HG03175 (cell line): Measurements from ENCODE around the gene ATP2B1.
A peak's percentile ranks its signal among the peaks of the same experiment; 100 is the strongest.
"Not testable (repeated sequence)": the region's sequence is repeated elsewhere in the genome, so short reads cannot be mapped to it uniquely, and the experiment has no call there.

Source experiments
- ATAC-seq: cut with Tn5 transposase; IDR thresholded peaks from one replicate; pipeline ENCODE4 v1.9.1; 2021; ENCODE audit warnings: mild to moderate bottlenecking, moderate library complexity; ENCODE audit not compliant: unreplicated experiment

Gene ATP2B1

GRCh38 chr12:89717759-89718523, 9.3 kb upstream of the ATP2B1 start:
- ATAC-seq = no peak

DNA sequence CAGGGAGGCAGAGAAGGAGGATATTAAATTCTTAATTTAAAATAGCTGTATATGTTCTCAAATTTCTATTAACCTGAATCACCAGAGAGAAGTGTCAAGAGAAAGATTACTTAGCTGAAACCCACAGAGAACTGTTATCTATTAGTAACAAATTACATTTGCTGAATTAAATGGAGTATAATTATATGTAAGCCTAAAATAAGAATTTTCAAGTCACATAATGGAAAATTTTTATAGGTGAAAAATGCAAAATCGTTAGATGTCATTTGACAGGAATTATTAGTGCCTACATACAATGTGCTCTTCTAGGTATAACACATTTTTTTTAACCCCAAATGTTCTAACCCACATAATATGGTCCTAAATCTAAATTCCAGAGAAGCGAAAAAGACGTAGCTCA, 4.1 kb upstream of the ATP2B1 start:
- ATAC-seq = no peak

DNA sequence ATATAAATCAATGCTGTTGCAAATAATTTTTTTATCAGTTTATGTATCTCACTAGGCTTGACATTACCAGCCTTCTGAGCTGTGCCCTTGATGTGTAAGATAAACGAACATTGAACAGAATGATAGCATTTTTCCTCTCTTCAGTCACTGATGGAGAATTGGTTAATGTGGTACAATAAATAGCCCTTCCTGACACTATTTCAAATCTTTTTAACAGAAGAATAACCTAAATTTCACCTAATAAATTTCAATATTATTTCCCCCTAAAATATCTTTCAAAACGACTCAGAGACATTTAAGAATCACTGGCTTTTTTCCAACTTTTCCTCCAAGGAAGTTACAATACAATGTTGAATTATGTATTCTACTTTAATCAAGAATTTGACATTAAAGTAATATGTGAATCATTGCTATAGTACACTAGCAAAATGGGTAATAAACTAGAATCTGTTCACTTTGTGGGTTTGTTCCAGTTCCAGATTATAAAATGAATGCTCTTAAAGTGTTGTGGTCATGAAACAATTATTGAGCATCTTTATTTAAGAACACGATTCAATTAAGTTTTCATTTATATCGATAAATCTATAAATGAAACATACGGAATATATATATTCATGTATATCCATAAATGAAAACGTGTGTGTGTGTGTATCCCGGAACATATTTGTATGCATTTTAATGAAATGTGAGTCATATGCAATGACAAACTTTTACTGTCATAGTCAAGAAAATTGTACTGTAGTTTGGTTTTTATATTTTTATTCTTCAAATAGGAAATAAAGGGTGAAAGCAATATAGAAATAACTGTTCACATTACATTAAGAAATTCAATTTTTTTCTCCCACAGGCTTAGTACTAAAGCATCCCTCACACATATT, 2.5 kb upstream of the ATP2B1 start:
- ATAC-seq = no peak

DNA sequence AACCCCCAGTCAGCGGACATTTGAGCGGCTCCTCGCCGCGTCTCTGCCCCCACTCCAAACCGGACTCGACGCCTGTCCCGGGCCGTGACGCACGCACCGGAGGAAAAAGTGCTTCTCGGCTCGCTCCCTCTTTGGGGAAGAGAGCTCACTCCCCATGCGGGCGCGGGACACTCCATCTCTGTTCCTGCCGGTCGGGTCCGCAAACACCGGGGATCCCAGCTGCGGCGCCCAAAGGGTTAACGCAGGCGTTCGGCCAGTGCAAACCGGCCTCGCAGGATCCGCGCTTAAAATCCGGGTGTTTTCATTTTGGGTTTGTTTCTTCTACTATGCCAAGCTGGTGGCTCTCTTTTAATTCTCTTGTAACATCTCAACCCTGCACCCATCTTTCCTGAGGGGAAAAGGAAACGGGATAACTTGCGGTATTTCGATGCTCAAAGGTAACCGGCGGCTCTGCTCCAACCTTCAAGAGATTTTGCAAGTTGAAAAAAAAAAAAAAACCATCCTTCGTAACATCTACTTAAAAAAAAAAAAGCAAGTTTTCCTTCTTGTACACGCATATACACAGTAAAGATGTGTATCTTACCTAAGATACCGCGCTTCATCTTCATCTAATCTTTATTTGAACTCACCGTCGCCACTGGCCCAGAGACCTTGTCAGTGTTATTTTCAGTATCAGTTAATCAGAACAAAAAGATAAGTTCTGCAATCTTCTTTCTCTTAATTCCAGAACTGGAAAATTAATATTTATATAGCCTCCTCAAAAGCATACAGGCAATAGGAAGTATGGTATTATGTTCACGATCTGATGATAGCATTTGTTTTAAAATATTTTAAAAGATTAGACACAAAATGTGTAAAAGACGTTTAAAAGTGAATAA, 1.6 kb upstream of the ATP2B1 start:
- ATAC-seq = peak; percentile 1

GRCh38 chr12:89709157-89709994, 738 bp upstream of the ATP2B1 start:
- peak; percentile 63 for ATAC-seq

GRCh38 chr12:89707703-89708564, 704 bp downstream of the ATP2B1 start:
- ATAC-seq = no peak

GRCh38 chr12:89706986-89707702, 1.5 kb downstream of the ATP2B1 start:
- no peak for ATAC-seq

- no peak for ATAC-seq
Observed at GRCh38 chr12:89706551-89706950, 2.1 kb downstream of the ATP2B1 start.

DNA sequence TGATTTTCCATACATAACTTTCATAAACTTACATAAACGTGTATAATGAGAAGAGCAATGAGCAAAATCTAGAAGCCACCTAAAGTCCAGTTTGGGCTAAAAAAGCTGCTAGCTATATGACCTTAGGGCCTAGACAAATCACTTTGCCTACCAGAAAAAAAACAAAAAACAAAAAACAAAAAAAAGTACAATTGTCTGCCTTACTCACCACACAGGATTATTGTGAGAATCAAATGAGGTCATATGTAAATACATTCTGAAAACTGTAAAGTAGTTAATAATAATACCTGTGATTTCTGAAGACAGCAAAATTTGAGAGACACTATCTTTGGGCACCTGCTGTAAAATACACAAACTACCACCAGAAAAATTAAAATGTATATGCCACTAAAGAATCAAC, 4.2 kb downstream of the ATP2B1 start:
- no peak for ATAC-seq

GRCh38 chr12:89703768-89704167, 4.9 kb downstream of the ATP2B1 start:
- no peak for ATAC-seq

DNA sequence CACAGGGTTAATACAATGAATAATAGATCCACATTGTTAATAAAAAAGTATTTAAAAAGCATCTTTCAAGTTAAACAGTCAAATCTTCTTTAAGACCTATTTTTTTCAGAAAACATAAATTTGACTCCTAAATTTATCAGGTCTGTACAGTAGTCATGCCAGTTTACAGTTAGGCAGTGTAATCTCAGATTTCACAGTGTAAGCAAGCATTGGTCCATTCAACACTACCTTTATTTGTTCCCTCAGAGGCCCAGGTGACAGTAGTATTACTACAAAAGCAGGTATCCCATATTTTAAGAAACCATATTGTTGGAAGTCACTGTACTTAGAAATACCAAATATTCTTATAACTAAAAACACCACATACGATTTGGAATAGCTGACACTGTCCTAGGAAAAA, 6.1 kb downstream of the ATP2B1 start:
- ATAC-seq = no peak

- no peak for ATAC-seq
Observed at GRCh38 chr12:89701606-89702206, 6.9 kb downstream of the ATP2B1 start.

GRCh38 chr12:89700191-89700810, 8.3 kb downstream of the ATP2B1 start:
- no peak for ATAC-seq

GRCh38 chr12:89698607-89699006, 10.0 kb downstream of the ATP2B1 start:
- no peak for ATAC-seq

DNA sequence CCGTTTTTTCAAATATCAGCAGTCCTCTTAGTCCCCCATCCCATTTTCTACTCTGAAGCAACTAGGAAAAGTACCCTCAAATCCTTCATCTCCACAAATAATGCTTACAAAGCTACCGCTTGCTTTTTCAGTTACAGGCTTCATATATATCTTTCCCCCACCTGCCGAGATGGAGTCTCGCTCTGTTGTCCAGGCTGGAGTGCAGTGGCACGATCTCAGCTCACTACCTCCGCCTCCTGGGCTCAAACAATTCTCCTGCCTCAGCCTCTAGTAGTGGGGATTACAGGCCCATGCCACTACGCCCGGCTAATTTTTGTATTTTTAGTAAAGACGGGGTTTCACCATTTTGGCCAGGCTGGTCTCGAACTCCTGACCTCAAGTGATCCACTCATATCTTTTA, 10.9 kb downstream of the ATP2B1 start:
- not testable (repeated sequence) for ATAC-seq

GRCh38 chr12:89697296-89697695, 11.3 kb downstream of the ATP2B1 start:
- no peak for ATAC-seq

DNA sequence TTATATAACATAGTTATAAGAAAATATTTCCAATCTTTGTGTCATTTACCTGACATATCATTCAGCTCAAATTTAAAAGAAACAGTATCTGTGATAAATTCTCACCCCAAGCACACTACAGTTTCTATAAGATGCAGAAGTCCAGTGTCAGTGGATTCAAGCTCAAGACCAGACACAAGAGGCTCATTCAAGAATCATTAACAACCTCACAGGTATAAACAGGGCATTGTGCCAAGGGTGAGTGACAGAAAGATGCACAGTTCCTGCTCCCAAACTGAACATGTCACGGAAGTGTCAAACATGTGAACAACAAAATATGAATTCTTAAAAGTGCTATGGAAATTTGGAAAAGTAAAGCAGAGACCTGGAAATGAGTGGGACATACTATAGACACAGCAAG, 12.8 kb downstream of the ATP2B1 start:
- ATAC-seq = peak; percentile 74

DNA sequence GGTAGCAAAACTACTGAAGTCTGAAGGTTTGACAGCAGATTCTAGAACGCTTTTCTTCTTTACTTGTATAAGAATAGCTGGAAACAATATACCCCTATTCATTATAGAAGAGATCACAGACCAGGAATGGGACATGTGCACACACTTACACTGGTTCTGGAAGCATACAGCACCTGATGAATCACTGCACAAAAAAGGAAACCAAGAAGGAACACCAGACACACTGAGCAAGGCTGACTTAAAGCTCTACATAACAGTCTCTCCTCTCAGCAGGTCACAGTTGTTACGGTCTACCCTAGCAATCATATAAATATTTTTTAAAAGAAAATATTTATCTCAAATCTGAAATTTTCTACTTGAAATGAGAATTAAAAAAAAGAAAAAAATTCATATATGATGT, 13.5 kb downstream of the ATP2B1 start:
- no peak for ATAC-seq
